ENCODE measurements around the gene KLHDC9. TPM values are rescaled to one million over a fixed set of nuclear protein-coding genes. Genes with fewer than 3 reads are reported as not detected.
"Not testable (repeated sequence)": the region's sequence is repeated elsewhere in the genome, so short reads cannot be mapped to it uniquely, and the experiment has no call there.

KLHDC9 gene, protein sequence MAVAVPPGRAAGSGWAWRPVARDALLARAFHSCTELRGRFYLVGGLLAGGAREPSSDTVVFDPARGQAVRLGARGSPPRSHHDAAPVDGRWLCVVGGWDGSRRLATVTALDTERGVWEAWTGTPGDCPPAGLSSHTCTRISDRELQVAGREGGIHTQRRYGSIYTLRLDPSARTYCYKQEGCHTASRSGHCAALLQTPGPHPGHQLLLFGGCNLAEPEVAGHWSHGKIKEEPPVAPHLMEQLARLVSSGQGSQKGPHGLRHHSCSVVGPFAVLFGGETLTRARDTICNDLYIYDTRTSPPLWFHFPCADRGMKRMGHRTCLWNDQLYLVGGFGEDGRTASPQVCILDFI
- total RNA-seq (2014; rRNA removed; shearing (Covaris generic)): not detected in 2 replicates

- DNase-seq (ENCODE audit: low spot score): no peak
Observed at GRCh38 chr1:161098210-161099068, at the start of gene KLHDC9. Gene KLHDC9 (plus strand): TSS chr1:161098361. CDS start chr1:161098536, 175 bp downstream.

DNA sequence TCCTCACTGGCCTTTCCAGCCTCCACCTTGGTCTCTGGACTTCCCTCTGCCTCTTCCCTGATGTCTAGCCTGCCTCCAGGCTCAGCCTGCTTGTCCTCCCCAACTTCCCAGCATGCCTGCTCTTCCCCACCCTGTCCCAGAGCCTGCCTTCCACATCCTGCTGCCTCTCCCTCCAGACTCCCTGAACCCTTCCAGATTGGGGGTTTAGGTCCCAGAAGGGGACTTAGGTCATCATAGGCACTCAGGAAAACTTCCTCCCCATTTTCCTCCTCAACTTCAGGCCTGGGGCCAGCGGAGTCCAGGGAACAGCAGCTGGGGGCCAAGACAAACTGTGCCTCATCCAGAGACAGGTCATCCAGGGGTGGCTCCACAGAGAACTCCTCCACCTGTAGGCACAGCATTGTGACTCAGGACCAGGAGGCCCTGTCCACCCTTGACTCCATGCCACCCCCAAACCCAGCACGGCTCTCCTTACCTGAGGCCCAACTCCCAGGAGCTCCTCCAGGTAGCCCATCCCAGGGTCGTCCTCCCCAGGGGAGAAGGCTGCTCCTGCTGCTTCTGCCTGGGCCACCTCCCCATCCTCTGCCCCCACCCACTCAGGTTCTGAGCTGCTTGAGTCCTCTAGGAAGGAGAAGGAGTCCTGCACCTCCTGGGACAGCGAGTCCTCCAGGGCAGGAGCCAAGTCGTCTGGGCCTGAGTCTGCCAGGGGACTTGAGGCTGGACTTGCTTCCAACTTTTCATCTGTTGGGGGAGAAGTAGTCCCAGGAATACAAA, 49.0 kb upstream of the KLHDC9 start:
- DNase-seq (ENCODE audit: low spot score): no peak

DNA sequence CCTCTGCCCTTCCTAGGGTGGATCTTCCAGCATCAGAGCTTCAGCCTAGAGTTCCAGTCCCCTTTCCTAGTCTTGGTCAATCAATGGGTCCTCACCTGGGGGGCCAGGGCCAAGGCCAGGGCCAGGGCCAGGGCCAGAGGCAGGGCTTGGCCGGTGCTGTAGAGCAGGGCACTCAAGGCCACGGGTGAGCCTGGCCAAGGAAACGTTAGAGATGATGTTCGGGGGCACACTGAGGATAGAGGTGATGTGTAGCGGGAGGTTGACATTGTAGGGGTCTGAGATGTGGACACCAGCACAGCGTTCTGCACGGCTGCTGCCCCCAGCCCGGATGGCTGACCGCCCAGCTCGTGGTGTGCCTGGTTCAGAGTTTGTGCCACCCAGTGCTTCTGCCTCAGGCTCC, 46.9 kb upstream of the KLHDC9 start:
- no peak for DNase-seq (ENCODE audit: low spot score)

DNA sequence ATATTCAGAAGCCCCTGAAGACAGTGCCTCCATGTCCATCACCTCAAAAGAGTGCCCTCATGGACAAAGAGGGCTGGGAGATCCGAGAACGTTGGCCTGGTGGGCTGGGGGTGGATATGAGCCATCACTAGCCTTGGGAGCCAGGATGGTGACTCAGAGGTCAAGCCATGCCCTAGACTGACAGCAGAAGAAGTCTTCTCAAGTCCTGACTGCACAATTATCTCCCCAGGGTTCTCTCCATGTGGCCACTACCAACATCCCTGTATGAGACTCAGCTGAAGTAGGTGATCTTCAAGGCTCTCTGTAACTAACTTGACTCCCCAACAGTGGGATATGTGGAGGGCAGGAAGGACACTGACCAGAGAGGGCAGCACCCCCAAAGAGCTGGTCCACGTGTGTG, 45.3 kb upstream of the KLHDC9 start:
- DNase-seq (ENCODE audit: low spot score): no peak

- DNase-seq (ENCODE audit: low spot score): no peak
Observed at GRCh38 chr1:161054232-161054631, 43.9 kb upstream of the KLHDC9 start.

GRCh38 chr1:161054805-161055204, 43.4 kb upstream of the KLHDC9 start:
- no peak for DNase-seq (ENCODE audit: low spot score)

DNA sequence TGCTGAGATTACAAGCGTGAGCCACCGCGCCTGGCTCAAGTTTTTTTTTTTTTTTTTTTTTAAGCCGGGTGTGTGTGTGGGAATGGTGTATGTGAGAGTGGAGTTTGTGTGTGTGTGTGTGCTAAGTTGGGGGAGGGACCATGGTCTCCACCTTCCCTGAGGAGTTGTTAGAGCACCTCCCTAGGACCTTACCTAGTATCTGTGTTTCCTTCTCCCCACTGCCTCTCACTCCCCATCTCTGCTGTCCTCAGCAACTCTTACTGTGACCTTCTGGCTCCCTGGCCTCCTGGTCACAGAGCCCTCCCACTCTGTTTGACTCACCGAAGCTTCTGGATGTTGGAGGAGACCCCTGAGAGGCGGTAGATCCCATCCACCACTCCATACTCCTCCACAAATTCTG, 38.9 kb upstream of the KLHDC9 start:
- DNase-seq (ENCODE audit: low spot score): no peak

DNA sequence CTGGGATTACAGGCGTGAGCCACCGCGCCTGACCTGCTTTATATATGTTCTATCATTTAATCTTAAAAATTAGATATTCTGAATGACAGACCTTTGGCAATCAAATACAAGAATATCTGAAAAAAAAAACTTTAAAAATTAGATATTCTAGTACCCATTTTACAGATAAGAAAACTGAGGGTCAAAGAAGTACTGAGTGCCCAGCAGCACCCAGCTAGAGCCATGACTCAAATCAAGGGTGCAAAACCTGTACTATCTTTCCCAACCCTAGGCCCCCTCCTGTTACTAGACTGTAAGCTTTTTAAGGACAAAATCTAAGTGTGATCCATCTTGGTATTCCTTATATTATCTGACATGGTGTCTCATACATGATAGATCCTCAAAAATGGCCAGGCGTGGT, 36.7 kb upstream of the KLHDC9 start:
- no peak for DNase-seq (ENCODE audit: low spot score)

- DNase-seq (ENCODE audit: low spot score): not testable (repeated sequence)
Observed at GRCh38 chr1:161063936-161064335, 34.2 kb upstream of the KLHDC9 start.

DNA sequence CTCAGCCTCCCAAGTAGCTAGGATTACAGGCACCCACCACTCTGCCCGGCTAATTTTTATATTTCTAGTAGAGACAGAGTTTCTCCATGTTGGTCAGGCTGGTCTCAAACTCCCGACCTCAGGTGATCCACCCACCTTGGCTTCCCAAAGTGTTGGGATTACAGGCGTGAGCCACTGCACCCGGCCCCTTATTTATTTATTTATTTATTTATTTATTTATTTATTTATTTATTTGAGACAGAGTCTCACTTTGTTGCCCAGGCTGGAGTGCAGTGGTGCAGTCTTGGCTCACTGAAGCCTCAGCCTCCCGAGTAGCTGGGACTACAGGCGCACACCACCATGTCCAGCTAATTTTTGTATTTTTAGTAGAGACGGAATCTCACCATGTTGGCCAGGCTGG, 32.5 kb upstream of the KLHDC9 start:
- not testable (repeated sequence) for DNase-seq (ENCODE audit: low spot score)

DNA sequence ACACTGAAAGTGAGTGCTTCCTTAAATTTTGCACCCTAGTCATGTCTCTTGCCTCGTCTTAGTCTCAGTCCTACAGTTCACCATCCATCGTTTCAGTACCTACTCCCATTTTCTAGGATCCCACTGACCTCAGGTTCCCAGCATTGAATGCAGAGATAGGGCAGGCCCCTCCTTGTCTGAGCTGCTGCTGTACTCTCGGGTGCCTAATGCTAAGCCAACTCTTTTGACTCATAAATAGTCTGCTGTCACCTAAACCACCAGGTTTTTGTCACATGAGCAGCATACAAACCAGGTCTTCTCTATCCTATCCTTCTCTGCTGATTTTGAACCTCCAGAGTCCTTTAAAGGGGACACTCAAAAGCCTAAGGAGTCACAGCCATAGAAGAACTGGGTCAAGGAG, 31.5 kb upstream of the KLHDC9 start:
- no peak for DNase-seq (ENCODE audit: low spot score)

GRCh38 chr1:161068306-161069234, 29.6 kb upstream of the KLHDC9 start:
- no peak for DNase-seq (ENCODE audit: low spot score)

GRCh38 chr1:161069241-161069640, 28.9 kb upstream of the KLHDC9 start:
- DNase-seq (ENCODE audit: low spot score): no peak

DNA sequence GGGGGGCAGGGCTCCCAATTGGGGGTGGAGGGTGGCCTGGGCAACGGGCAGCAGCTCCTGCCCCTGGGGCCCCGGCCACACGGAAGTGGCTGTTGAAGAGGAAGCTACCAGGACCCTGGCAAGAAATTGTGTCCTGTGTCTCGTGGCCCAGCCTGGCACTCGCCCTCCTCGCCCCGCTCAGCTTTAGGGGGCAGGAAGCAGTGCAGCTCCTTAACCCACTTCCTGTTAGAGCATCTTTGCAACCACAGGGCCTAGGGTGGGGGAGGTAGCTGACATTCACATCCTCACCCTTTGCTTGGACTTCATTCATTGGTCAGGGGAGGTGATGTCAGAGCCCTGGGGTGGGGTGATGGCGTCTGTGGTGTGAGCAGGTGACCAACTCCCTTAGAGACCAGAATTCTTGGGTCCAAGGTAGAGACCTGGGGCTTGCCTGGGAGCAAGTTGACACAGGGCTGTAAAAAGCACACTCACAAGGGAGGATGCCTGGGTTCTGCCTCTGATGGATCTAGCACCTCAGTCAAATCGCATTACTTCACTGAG, 28.4 kb upstream of the KLHDC9 start, which contains the start of gene ARHGAP30:
Gene ARHGAP30, minus strand, starts transcription at position 161 of the 540 bp plus-strand sequence. CDS start 267 bp downstream, outside the sequence.
- no peak for DNase-seq (ENCODE audit: low spot score)

DNA sequence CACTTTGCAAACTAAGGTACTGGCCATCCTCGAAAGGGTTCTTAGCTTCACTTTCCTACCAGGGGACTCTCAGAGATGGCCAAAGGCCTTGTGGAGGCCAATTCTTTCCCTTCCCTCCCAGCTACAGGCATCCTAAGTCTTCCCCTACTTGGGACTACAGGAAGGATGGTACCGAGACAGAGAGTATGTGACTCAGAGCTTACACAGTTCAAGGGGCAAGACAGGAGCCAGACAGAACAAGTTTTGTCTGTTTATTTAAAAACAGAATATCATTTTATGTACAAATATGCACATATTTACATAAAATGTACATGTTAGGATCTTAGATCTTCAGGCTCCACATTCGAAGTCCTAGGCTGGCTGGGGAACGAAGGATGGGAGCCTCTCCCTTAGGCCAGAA, 27.4 kb upstream of the KLHDC9 start:
- no peak for DNase-seq (ENCODE audit: low spot score)

GRCh38 chr1:161071886-161072371, 26.2 kb upstream of the KLHDC9 start:
- DNase-seq (ENCODE audit: low spot score): no peak

DNA sequence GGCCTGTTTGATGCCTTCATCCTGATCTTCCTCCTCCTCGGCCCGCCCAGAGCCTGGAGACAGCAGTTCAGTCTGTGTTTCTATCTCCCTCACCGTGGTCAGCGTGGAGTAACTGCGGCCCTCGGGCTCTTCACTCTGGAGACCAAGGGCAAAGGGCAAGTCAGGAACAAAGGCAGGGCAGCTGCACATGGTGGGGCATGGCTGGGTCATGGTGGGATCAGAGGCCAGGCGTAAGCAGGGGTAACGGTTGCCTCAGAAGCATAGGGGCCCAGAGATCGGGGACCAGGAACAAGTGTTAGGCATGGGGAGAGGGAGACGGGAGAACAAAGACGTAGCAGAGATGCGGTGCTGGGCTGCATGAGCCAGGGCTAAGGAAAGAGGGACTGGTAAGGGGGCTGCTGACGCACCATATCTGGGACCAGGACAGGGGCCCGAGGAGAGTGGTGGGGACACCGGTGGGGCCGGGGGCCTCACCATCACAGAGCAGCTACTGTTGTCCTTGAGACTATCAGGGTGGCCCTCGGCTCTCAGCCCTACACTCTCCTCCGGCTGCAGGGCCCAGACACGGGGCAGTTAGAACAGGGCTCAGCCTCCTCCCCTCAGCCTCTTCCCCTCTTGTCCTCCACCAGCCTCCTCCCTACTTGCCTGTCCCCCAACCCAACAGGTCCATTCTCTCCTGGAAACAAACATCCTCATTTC, 25.3 kb upstream of the KLHDC9 start:
- DNase-seq (ENCODE audit: low spot score): no peak

DNA sequence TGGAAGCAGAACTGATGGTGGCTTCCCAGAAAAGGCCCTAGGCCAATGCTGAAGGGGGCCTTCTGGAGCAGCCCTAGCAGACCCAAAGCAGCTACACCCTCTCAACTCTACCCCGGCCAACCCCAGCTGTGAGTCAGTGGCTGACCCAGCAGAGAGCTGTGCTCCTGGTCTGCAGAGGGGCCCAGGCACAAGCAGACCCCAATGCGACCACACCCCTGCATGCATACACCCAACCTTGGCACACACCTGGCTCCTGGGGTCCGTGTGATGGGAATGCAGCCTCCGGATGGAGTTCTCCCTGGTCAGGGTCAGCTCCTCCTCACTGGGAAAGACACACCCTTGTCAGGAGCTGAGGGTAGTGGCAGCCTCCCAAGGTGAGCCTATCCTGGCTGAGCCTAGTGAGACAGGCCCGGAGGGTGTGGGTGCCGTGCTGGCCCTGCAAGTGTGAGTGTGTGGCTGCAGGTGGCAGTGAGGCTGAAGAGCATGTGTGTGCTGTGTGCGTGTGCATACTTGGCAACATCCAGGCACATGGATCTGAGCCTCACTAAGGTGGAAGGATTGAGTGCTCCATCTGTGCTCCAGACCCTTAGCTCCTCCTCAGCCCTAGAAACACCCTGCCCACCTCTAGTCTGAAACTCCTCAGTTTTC, 24.6 kb upstream of the KLHDC9 start:
- no peak for DNase-seq (ENCODE audit: low spot score)

DNA sequence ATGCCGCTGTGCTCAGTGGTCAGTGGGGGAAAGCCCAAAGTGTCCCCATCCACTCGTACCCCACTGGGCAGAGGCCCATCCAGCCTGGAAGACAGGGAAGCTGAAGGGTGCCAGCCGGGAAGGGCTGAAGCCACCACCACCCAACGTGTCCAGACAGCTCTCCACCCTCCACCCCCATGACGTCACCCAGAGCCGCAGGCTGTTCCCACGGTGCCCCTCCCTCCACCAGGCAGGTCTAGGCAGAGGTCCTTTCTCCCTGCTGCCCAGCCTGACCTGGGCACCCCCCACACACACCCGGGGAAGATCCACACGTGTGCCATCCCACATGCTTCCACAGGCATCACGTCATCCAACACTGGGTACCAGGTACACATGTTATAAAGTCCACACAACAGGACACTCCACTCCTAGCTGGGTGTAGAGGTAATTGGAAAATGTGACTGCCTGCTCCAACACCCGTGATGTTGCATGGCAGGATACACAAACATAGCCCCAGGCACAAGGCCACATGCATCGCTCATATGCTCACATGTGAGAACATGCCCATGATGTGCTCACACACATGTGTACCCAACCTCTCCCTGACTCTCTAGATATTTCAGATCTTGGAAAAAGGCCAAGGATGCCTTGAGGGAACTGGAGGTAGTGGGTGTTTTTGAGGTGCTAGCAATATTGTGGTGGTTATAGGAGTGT, 23.3 kb upstream of the KLHDC9 start:
- DNase-seq (ENCODE audit: low spot score): no peak

All from H4 (cell line).